Adrenal gland (tissue), 12 donors: ENCODE results near the gene PTPN22. TPM values are rescaled to one million over a fixed set of nuclear protein-coding genes. Genes with fewer than 3 reads are reported as not detected.
A peak's percentile ranks its signal among the peaks of the same experiment; 100 is the strongest.

ENCODE experiments used
- DNase-seq, 7 donors: peaks; one replicate each; pipeline ENCODE4 v3.0.0-alpha.2; 2019 to 2020
- H3K27ac ChIP-seq, 5 donors: fragments of 200-600 bp; sonication (generic) in 4 of 5; 1 replicate in 3 of 5; 2 replicates in 2 of 5; pipeline versions ENCODE4 v1.5.1 to v1.8.0; 2016 to 2020; ENCODE audit warnings: mild to moderate bottlenecking in 1 of 5
- H3K27me3 ChIP-seq: fragments of 200-600 bp; 2 replicates; pipeline ENCODE4 v1.8.0; 2021
- H3K36me3 ChIP-seq, 2 donors: fragments of 200-600 bp; replicated peaks in 1 of 2; 1 replicate in 1 of 2; 2 replicates in 1 of 2; pipeline versions ENCODE4 v1.5.1 to v1.8.0; 2018 to 2022
- H3K4me1 ChIP-seq, 2 donors: fragments of 200-600 bp; replicated peaks in 1 of 2; 1 replicate in 1 of 2; 2 replicates in 1 of 2; pipeline versions ENCODE4 v1.5.1 to v1.8.0; 2018 to 2021
- H3K4me3 ChIP-seq, 4 donors: fragments of 200-600 bp; sonication (generic) in 3 of 4; one replicate each; pipeline ENCODE4 v1.5.1; 2016 to 2018
- H3K9me3 ChIP-seq, 3 donors: fragments of 200-600 bp; sonication (generic) in 1 of 3; replicated peaks in 1 of 3; 1 replicate in 2 of 3; 2 replicates in 1 of 3; pipeline versions ENCODE4 v1.5.1 to v1.8.0; 2016 to 2021
- CTCF ChIP-seq, 6 experiments: fragments of 450-650 bp in 4 of 6; fragments of 200-600 bp in 2 of 6; sonication (generic) in 1 of 6; IDR thresholded peaks; 1 replicate in 5 of 6; 2 replicates in 1 of 6; pipeline versions ENCODE4 v1.5.1 to v1.8.0; 2016 to 2021; ENCODE audit warnings: antibody characterized with exemption in 6 of 6, mild to moderate bottlenecking in 2 of 6, moderate library complexity in 1 of 6
- POLR2A ChIP-seq, 2 donors: fragments of 450-650 bp; IDR thresholded peaks; one replicate each; pipeline ENCODE4 v1.6.1; 2017; ENCODE audit warnings: antibody characterized with exemption in 2 of 2, mild to moderate bottlenecking in 2 of 2, moderate library complexity in 1 of 2
- WGBS, 4 donors: extraction: QIAGEN DNeasy Blood & Tissue Kit in 2 of 4; methylation state at CpG; one replicate each; pipeline versions ENCODE4 v1.1.5 to v1.1.7; 2013 to 2017; 5-methylcytosine and 5-hydroxymethylcytosine counted together
- intact Hi-C, 2 donors: fragments of 100-400 bp; cut with DNase I; formaldehyde crosslinking; loops; one replicate each; pipeline versions ENCODE4 v1.14.1 to v1.15.0; 2022 to 2023
- polyA plus RNA-seq, 3 donors: library from polyadenylated mRNA; stranded (reverse); fragments of 200-250 nt in 2 of 3; fragments of 350-450 nt in 1 of 3; fragmentation: Illumina TruSeq in 1 of 3; extraction: RNeasy Lipid Tissue Mini Kit (QIAGEN cat#74804) in 1 of 3; gene quantifications; one replicate each; pipeline ENCODE4 v1.2.3, GENCODE V29; 2013 to 2014
- total RNA-seq, 9 donors: library from RNA; depleted of rRNA in 4 of 9; stranded (reverse); fragments of >200 nt in 4 of 9; fragments of 120-200 nt in 1 of 9; fragmentation: NEBNext Ultra II Directional in 1 of 9; extraction: Animal tissue kit (Norgen Biotek cat#: 25700) in 1 of 9; gene quantifications; one replicate each; pipeline versions ENCODE4 v1.1.0 to v1.2.4, GENCODE V29; 2013 to 2023
- donor health status: healthy with polysubstance abuse.
- donor health status: Bipolar disorder and iron deficiency.
- donor health status: DM: yes; HTN: yes; CAD: no.
- donor health status: DM: no; HTN: no; CAD: no.
- donor health status: DM: no; HTN: no; CAD: no.
- donor health status: DM: yes; HTN: yes; CAD: no.

PTPN22 gene
- total and polyA plus RNA-seq, 12 donors: 0.28 to 6.2 (median 2.7) TPM

- no peak overlapping the region for H3K4me3 ChIP-seq
- H3K36me3 ChIP-seq: no peaks in the 10 kb centered on the region
- no peaks in the 10 kb centered on the region for H3K4me1 ChIP-seq
- 83 to 92% (median 90%) methylated on average over 4 of the region's 4 CpGs for WGBS, 4 donors
- H3K27me3 ChIP-seq: no peaks in the 10 kb centered on the region
- TF ChIP-seq POLR2A (IDR thresholded peaks at IDR 0.05): no peak
- TF ChIP-seq CTCF (IDR thresholded peaks at IDR 0.05): no peak
- H3K27ac ChIP-seq: no peak overlapping the region
- H3K9me3 ChIP-seq: no peaks in the 10 kb centered on the region
- intact Hi-C loops: no loop called here
- no peak for DNase-seq
Measured at GRCh38 chr1:113868387-113869083, 3.0 kb downstream of the PTPN22 start.

GRCh38 chr1:113861641-113862040 lies 9.9 kb downstream of the PTPN22 start:
- H3K4me1 ChIP-seq: no peaks in the 10 kb centered on the region
- no peak for DNase-seq
- no peak overlapping the region for H3K4me3 ChIP-seq
- WGBS, 4 donors: 80 to 91% (median 86%) methylated on average over 5 of the region's 5 CpGs
- no peaks in the 10 kb centered on the region for H3K36me3 ChIP-seq
- no peak overlapping the region for H3K27ac ChIP-seq
- no peaks in the 10 kb centered on the region for H3K9me3 ChIP-seq
- intact Hi-C loops: no loop called here
- H3K27me3 ChIP-seq: no peaks in the 10 kb centered on the region
- TF ChIP-seq CTCF (IDR thresholded peaks at IDR 0.05) (no peak), POLR2A (IDR thresholded peaks at IDR 0.05) (no peak)

DNA sequence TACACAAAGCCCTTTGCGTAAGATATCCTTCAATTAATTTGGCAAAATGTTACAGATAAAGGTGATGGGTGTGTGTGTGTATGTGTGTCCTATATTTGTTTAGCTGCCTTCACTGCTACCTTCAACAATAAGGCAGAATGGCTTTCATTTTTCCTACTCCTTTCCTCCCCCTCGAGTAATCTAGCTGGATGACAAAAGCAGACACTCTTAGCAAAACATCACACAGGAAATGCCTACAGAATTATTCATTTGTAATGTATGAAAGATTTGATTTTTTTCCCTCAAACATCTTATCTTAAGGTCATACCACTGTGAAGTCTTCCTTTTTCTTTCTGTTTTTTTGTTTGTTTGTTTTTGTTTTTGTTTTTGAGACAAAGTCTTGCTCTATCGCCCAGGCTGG lies 10.6 kb downstream of the PTPN22 start:
- Histone ChIP-seq H3K36me3 (no peaks in the 10 kb centered on the region), H3K27ac (peak overlapping the region in 1 of 5 donors; percentile 31), H3K4me1 (no peaks in the 10 kb centered on the region), H3K9me3 (no peaks in the 10 kb centered on the region), H3K4me3 (no peak overlapping the region), H3K27me3 (no peaks in the 10 kb centered on the region)
- no peak for DNase-seq
- TF ChIP-seq POLR2A (IDR thresholded peaks at IDR 0.05): no peak
- no peak for TF ChIP-seq CTCF (IDR thresholded peaks at IDR 0.05)
- intact Hi-C loops: no loop called here
- 56 to 61% (median 60%) methylated on average over 3 of the region's 3 CpGs for WGBS, 4 donors

- WGBS, 4 donors: 59 to 68% (median 64%) methylated on average over 3 of the region's 3 CpGs
- intact Hi-C loops: no loop called here
- peak overlapping the region in 1 of 4 donors; percentile 5 for H3K4me3 ChIP-seq
Measured at GRCh38 chr1:113859478-113860175, 11.9 kb downstream of the PTPN22 start.

More at GRCh38 chr1:113859478-113860175, 11.9 kb downstream of the PTPN22 start:
- TF ChIP-seq CTCF (IDR thresholded peaks at IDR 0.05): no peak
- no peak for TF ChIP-seq POLR2A (IDR thresholded peaks at IDR 0.05)
- Histone ChIP-seq H3K4me1 (no peaks in the 10 kb centered on the region), H3K27me3 (no peaks in the 10 kb centered on the region), H3K36me3 (no peaks in the 10 kb centered on the region), H3K27ac (peak overlapping the region in 1 of 5 donors; percentile 15), H3K9me3 (no peaks in the 10 kb centered on the region)
- no peak for DNase-seq
